Parathyroid adenoma (tissue), 2 donors: ENCODE measurements around the gene AHNAK2.
A peak's percentile ranks its signal among the peaks of the same experiment; 100 is the strongest.

ENCODE experiments used
- H2AFZ ChIP-seq: fragments of 300-600 bp; sonication (generic); one replicate; pipeline ENCODE4 v1.7.0; 2017; ENCODE audit warnings: antibody characterized with exemption, mild to moderate bottlenecking
- H3K27ac ChIP-seq: fragments of 300-600 bp; sonication (generic); one replicate; pipeline ENCODE4 v1.7.0; 2017
- H3K27me3 ChIP-seq: fragments of 300-600 bp; sonication (generic); one replicate; pipeline ENCODE4 v1.7.0; 2017; ENCODE audit warnings: low read length; ENCODE audit not compliant: control insufficient read depth, insufficient read depth
- H3K36me3 ChIP-seq: fragments of 300-600 bp; sonication (generic); one replicate; pipeline ENCODE4 v1.7.0; 2017; ENCODE audit warnings: low read length; ENCODE audit not compliant: control insufficient read depth, insufficient read depth
- H3K4me1 ChIP-seq: fragments of 300-600 bp; sonication (generic); one replicate; pipeline ENCODE4 v1.7.0; 2017; ENCODE audit warnings: control low read depth
- H3K4me2 ChIP-seq: fragments of 300-600 bp; sonication (generic); one replicate; pipeline ENCODE4 v1.7.0; 2017; ENCODE audit warnings: low read length
- H3K4me3 ChIP-seq: fragments of 300-600 bp; sonication (generic); one replicate; pipeline ENCODE4 v1.7.0; 2017; ENCODE audit warnings: low read depth, low read length
- H3K79me2 ChIP-seq: fragments of 300-600 bp; sonication (generic); one replicate; pipeline ENCODE4 v1.7.0; 2017; ENCODE audit warnings: control low read depth
- H3K9ac ChIP-seq: fragments of 300-600 bp; sonication (generic); one replicate; pipeline ENCODE4 v1.7.0; 2017; ENCODE audit warnings: mild to moderate bottlenecking
- H3K9me3 ChIP-seq: fragments of 300-600 bp; sonication (generic); one replicate; pipeline ENCODE4 v1.7.0; 2017; ENCODE audit warnings: low read length; ENCODE audit not compliant: control insufficient read depth
- CTCF ChIP-seq: fragments of 300-600 bp; sonication (generic); IDR thresholded peaks from one replicate; pipeline ENCODE4 v1.7.0; 2017; ENCODE audit warnings: antibody characterized with exemption, mild to moderate bottlenecking
- donor health status: primary hyperparathyroidism.

The AHNAK2 gene

GRCh38 chr14:104966981-104967385 is 11.2 kb downstream of the AHNAK2 start:
- Histone ChIP-seq H3K27ac (peak overlapping the region; percentile 98), H3K4me2 (no peak overlapping the region), H3K4me1 (peaks cover 39% of the 10 kb centered on the region), H3K9me3 (no peaks in the 10 kb centered on the region), H2AFZ (peak overlapping the region; percentile 87), H3K79me2 (no peaks in the 10 kb centered on the region), H3K27me3 (no peaks in the 10 kb centered on the region), H3K9ac (no peak overlapping the region), H3K36me3 (no peaks in the 10 kb centered on the region), H3K4me3 (no peak overlapping the region)
- TF ChIP-seq CTCF = no peak

- no peaks in the 10 kb centered on the region for H3K27me3 ChIP-seq
- H2AFZ ChIP-seq = no peak overlapping the region
- peaks cover 32% of the 10 kb centered on the region for H3K4me1 ChIP-seq
- no peaks in the 10 kb centered on the region for H3K36me3 ChIP-seq
- H3K4me2 ChIP-seq = no peak overlapping the region
- no peaks in the 10 kb centered on the region for H3K9me3 ChIP-seq
- no peak overlapping the region for H3K27ac ChIP-seq
- no peaks in the 10 kb centered on the region for H3K79me2 ChIP-seq
- no peak overlapping the region for H3K4me3 ChIP-seq
- no peak overlapping the region for H3K9ac ChIP-seq
- no peak for TF ChIP-seq CTCF
Observed at GRCh38 chr14:104966261-104966865, 11.8 kb downstream of the AHNAK2 start.

- Histone ChIP-seq H3K4me3 (no peak overlapping the region), H3K4me1 (peaks cover 29% of the 10 kb centered on the region), H3K9me3 (no peaks in the 10 kb centered on the region), H3K79me2 (no peaks in the 10 kb centered on the region), H3K27ac (no peak overlapping the region), H3K36me3 (no peaks in the 10 kb centered on the region), H2AFZ (no peak overlapping the region), H3K27me3 (no peaks in the 10 kb centered on the region), H3K4me2 (no peak overlapping the region), H3K9ac (no peak overlapping the region)
- no peak for TF ChIP-seq CTCF
Observed at GRCh38 chr14:104965561-104966231, 12.5 kb downstream of the AHNAK2 start.

GRCh38 chr14:104964546-104964945 is 13.6 kb downstream of the AHNAK2 start:
- TF ChIP-seq CTCF = no peak
- Histone ChIP-seq H3K36me3 (no peaks in the 10 kb centered on the region), H3K9me3 (no peaks in the 10 kb centered on the region), H3K9ac (no peak overlapping the region), H3K4me3 (no peak overlapping the region), H3K4me2 (no peak overlapping the region), H3K79me2 (no peaks in the 10 kb centered on the region), H3K27ac (no peak overlapping the region), H3K27me3 (no peaks in the 10 kb centered on the region), H3K4me1 (peaks cover 22% of the 10 kb centered on the region), H2AFZ (no peak overlapping the region)
